Measurements from ENCODE around the gene BHLHE23.
"Not testable (repeated sequence)": the region's sequence is repeated elsewhere in the genome, so short reads cannot be mapped to it uniquely, and the experiment has no call there.

Gene BHLHE23

DNA sequence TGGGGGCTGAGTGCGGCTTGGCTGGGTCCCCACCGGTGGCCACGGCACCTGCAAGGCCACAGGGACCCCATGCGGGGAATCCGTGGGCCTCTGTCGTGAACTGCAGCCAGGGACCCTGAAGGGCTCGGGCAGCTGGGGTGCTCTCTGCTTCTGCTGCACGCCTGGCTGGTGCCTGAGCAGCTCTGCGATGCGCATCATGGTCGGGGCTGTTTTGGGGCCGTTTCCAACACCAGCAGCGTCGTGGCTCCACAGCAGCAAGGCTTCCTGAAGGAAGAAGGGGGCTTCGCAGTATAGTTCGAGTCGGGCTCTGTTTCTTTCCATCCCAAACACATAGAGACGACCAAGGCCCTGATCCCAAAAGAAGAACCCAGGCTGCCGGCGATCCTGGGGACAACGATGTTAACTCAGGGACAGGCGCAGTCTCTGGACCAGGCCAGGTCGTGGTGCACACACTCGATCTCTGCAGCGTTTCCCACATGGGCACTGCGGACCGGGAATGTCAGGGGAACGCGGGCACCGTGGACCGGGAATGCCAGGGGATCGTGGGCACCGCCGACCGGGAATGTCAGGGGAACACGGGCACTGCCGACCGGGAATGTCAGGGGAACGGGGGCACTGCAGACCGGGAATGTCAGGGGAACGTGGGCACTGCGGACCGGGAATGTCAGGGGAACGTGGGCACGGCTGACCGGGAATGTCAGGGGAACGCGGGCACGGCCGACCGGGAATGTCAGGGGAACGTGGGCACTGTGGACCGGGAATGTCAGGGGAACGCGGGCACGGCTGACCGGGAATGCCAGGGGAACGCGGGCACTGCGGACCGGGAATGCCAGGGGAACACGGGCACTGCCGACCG, 36.8 kb upstream of the BHLHE23 start:
- no peak for DNase-seq (ENCODE audit: low read depth)
- TF ChIP-seq, protein P1, sequence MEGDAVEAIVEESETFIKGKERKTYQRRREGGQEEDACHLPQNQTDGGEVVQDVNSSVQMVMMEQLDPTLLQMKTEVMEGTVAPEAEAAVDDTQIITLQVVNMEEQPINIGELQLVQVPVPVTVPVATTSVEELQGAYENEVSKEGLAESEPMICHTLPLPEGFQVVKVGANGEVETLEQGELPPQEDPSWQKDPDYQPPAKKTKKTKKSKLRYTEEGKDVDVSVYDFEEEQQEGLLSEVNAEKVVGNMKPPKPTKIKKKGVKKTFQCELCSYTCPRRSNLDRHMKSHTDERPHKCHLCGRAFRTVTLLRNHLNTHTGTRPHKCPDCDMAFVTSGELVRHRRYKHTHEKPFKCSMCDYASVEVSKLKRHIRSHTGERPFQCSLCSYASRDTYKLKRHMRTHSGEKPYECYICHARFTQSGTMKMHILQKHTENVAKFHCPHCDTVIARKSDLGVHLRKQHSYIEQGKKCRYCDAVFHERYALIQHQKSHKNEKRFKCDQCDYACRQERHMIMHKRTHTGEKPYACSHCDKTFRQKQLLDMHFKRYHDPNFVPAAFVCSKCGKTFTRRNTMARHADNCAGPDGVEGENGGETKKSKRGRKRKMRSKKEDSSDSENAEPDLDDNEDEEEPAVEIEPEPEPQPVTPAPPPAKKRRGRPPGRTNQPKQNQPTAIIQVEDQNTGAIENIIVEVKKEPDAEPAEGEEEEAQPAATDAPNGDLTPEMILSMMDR (IDR thresholded peaks at IDR 0.05; ENCODE audit: low read length, missing control alignments), result no peak
- H3K4me3 ChIP-seq (replicated peaks; ENCODE audit: low read depth, low read length), result no peak overlapping the region

DNA sequence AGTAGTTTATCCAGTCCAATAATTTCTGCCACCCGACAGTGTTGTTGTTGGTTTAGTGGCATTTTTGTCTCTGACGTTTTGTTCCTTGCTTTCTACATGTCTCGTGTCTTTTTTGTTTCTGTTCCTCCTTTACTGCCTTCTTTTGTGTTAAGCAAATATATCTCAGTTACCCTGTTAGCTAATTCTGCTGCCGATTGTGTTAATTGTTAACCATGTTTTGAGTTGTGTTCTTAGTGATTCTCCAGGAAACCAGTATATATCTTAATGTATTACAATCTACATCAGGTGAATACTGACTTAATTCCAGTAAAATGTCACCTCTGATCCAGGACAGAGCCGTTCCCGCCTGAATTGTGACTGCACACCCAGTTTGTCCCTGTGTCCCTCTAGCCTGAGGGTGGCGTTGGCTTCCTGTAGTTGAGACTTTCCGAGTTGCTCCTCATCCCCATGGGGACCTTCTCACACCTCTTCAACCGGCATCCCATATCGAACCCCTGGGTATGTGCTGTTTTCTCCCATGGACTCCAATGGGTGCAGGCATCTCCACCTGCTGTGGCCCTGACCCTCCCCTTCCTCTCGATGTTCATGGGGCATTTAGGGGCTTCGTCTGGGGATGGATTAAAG, 35.8 kb upstream of the BHLHE23 start:
- no peak for DNase-seq (ENCODE audit: low read depth)
- TF ChIP-seq, protein P1 (IDR thresholded peaks at IDR 0.05; ENCODE audit: low read length, missing control alignments), result no peak
- H3K4me3 ChIP-seq (replicated peaks; ENCODE audit: low read depth, low read length), result no peak overlapping the region

DNA sequence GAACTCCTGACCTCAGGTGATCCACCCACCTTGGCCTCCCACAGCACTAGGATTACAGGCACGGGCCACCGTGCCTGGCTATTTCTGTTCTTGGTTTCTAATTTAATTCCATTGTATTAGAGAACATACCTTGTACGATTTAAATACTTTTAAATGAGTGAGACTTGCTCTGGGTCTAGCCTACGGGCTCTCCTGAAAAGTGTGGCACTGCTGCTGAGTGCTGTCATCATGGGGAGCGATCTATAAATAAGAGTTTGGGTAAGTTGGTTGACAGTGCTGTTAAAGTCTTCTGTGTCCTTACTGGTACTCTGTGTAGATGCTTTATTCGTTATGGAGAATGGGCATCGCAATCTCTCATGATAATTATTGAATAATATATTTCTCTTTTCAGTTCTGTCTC, 35.0 kb upstream of the BHLHE23 start:
- H3K4me3 ChIP-seq (replicated peaks; ENCODE audit: low read depth, low read length), result no peak overlapping the region
- TF ChIP-seq, protein P1 (IDR thresholded peaks at IDR 0.05; ENCODE audit: low read length, missing control alignments), result no peak
- DNase-seq (ENCODE audit: low read depth), result no peak

DNA sequence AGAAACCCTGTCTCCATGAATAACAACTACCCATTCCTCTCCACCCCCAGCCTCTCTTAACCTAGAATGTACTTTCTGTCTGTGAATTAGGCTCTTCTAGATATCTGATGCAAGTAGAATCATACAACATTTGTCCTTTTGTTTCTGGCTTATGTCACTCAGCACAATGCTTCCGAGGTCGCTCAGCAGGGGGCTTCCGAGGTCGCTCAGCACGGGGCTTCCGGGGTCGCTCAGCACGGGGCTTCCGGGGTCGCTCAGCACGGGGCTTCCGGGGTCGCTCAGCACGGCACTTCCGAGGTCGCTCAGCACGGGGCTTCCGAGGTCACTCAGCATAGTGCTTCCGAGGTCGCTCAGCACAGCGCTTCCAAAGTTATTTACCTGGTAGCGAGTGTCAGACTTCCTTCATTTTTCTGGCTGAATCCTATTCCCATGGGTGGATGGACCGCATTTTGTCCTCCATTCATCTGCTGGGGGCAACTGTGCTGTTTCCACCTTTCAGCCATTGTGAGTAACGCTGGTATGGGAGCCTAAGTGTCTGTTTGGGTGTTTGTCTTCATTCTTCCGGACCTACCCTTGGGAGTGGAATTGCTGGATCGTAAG, 31.0 kb upstream of the BHLHE23 start:
- TF ChIP-seq, protein P1 (IDR thresholded peaks at IDR 0.05; ENCODE audit: low read length, missing control alignments), result no peak
- DNase-seq (ENCODE audit: low read depth), result no peak
- no peak overlapping the region for H3K4me3 ChIP-seq (replicated peaks; ENCODE audit: low read depth, low read length)

DNA sequence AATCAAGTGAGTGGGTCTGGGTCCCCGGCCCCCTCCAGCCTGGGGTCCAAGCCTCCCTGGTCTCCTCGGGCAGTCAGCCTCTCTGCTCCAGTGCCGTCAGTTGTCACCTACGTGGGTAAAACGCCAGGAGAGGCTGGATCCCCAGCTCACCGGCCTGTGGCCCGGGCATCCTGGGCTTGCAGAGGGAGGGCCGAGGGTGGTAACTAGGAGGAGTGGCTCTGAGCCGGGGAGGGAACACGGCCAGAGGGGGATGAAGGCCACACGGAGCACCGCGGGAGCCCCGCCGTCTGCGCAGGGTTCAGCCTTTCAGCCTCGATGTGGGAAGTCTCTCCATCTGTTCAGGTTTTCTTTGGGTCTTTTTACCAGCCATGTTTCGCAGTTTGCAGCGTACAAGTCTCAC, 29.5 kb upstream of the BHLHE23 start:
- no peak overlapping the region for H3K4me3 ChIP-seq (replicated peaks; ENCODE audit: low read depth, low read length)
- TF ChIP-seq, protein P1 (IDR thresholded peaks at IDR 0.05; ENCODE audit: low read length, missing control alignments), result no peak
- no peak for DNase-seq (ENCODE audit: low read depth)

DNA sequence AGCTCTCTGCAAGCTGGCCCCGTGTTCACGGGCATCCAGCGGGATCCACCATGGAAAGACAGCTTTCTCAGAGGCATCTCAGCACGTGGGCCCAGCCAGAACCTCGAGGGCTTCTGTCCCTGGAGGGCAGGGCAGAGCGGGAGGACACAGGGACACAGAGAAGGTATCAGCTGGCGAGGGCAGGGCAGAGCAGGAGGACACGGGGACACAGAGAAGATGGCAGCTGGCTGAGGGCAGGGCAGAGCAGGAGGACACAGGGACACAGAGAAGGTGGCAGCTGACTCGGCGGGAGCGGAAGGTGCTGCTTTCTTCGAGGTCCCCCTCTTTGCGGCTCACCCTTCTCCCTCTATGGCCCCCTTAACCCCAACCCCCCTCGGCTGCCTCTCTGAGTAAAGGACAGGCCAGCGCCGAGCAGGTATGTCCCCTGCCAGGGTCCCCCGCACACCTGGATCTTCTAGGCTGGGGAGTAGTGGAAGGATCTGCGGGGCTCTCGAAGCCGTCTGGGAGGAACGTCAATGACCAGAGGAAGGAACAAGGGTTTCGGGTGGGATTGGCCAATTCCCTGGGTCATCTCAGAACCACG, 28.9 kb upstream of the BHLHE23 start:
- TF ChIP-seq, protein P1 (IDR thresholded peaks at IDR 0.05; ENCODE audit: low read length, missing control alignments), result no peak
- no peak for DNase-seq (ENCODE audit: low read depth)
- H3K4me3 ChIP-seq (replicated peaks; ENCODE audit: low read depth, low read length), result no peak overlapping the region

DNA sequence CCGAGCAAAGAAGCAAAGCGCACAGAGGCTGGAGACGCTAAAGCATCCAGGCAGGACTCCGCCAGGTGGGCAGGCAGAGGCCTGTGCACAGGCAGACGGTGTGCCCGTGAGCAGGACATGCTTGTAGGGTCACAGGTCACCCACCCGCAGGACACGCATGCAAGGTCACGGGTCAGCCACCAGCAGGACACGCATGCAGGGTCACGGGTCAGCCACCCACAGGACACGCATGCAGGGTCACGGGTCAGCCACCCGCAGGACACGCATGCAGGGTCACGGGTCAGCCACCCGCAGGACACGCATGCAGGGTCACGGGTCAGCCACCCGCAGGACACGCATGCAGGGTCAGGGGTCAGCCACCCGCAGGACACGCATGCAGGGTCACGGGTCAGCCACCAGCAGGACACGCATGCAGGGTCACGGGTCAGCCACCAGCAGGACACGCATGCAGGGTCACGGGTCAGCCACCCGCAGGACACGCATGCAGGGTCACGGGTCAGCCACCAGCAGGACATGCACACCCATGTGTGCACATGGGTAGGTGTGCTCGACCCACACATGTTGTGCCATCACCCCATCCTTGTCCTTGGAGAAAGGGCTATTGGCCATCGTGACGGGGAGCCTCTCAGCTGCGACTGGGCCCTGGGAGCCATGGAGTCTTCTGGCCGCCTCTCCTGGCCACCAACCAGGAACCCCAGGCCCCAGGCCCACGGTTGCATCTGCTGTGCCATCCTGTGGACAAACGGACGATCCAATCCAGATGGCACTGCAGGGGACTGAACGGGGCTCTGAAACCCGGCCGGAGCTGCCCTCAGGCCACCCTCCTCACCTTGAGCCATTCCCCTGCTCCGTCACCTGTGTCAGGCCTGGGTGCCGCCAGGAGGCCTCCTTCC, 28.2 kb upstream of the BHLHE23 start:
- not testable (repeated sequence) for DNase-seq (ENCODE audit: low read depth); H3K4me3 ChIP-seq (replicated peaks; ENCODE audit: low read depth, low read length)

Measured in fibroblast of pulmonary artery (primary cell).